ENCODE results near the gene IGFL1. TPM values are rescaled to one million over a fixed set of nuclear protein-coding genes. Genes with fewer than 3 reads are reported as not detected.
"Not testable (repeated sequence)": the region's sequence is repeated elsewhere in the genome, so short reads cannot be mapped to it uniquely, and the experiment has no call there.

Gene IGFL1
- total RNA-seq, 2 experiments from 2014 or later: not detected

- H3K36me3 Mint-ChIP-seq: no peaks in the 10 kb centered on the region
- H3K4me1 Mint-ChIP-seq: peaks cover 7% of the 10 kb centered on the region
- CTCF ChIA-PET: no interaction called here
- H3K27me3 Mint-ChIP-seq: peaks cover 50% of the 10 kb centered on the region
- no peak overlapping the region for H3K27ac Mint-ChIP-seq
- DNase-seq (no peak), ATAC-seq (no peak)
- no peaks in the 10 kb centered on the region for H3K9me3 Mint-ChIP-seq (ENCODE audit: low read depth)
- H3K4me3 Mint-ChIP-seq: no peak overlapping the region
Measured at GRCh38 chr19:46221981-46222610, 7.4 kb upstream of the IGFL1 start.

- ATAC-seq; H3K27ac Mint-ChIP-seq; CTCF ChIA-PET; H3K9me3 Mint-ChIP-seq (ENCODE audit: low read depth); H3K36me3 Mint-ChIP-seq; H3K4me3 Mint-ChIP-seq; H3K4me1 Mint-ChIP-seq; DNase-seq: not testable (repeated sequence)
- peaks cover 37% of the 10 kb centered on the region for H3K27me3 Mint-ChIP-seq
Measured at GRCh38 chr19:46223787-46224186, 5.8 kb upstream of the IGFL1 start.

- Mint-ChIP-seq H3K36me3 (no peaks in the 10 kb centered on the region), H3K4me1 (peaks cover 7% of the 10 kb centered on the region), H3K4me3 (no peak overlapping the region), H3K27ac (no peak overlapping the region), H3K9me3 (ENCODE audit: low read depth) (no peaks in the 10 kb centered on the region), H3K27me3 (peaks cover 29% of the 10 kb centered on the region)
- ATAC-seq (no peak), DNase-seq (no peak)
- CTCF ChIA-PET: no interaction called here
Measured at GRCh38 chr19:46224773-46225172, 4.8 kb upstream of the IGFL1 start.

GRCh38 chr19:46225558-46226004 is 4.0 kb upstream of the IGFL1 start:
- peaks cover 7% of the 10 kb centered on the region for H3K4me1 Mint-ChIP-seq
- no peaks in the 10 kb centered on the region for H3K9me3 Mint-ChIP-seq (ENCODE audit: low read depth)
- no peak overlapping the region for H3K27ac Mint-ChIP-seq
- peaks cover 31% of the 10 kb centered on the region for H3K27me3 Mint-ChIP-seq
- ATAC-seq: no peak
- no peaks in the 10 kb centered on the region for H3K36me3 Mint-ChIP-seq
- peak; percentile 50 for DNase-seq
- H3K4me3 Mint-ChIP-seq: no peak overlapping the region
- CTCF ChIA-PET: no interaction called here

- Mint-ChIP-seq H3K27me3 (peaks cover 36% of the 10 kb centered on the region), H3K4me3 (no peak overlapping the region), H3K4me1 (peaks cover 7% of the 10 kb centered on the region), H3K36me3 (no peaks in the 10 kb centered on the region), H3K27ac (no peak overlapping the region), H3K9me3 (ENCODE audit: low read depth) (no peaks in the 10 kb centered on the region)
- DNase-seq (no peak), ATAC-seq (no peak)
- CTCF ChIA-PET: no interaction called here
Measured at GRCh38 chr19:46226438-46226973, 3.0 kb upstream of the IGFL1 start.

GRCh38 chr19:46232029-46232428 is 2.5 kb downstream of the IGFL1 start:
- no peak overlapping the region for H3K27ac Mint-ChIP-seq
- H3K9me3 Mint-ChIP-seq (ENCODE audit: low read depth): no peaks in the 10 kb centered on the region
- H3K36me3 Mint-ChIP-seq: no peaks in the 10 kb centered on the region
- DNase-seq (no peak), ATAC-seq (no peak)
- no peak overlapping the region for H3K4me3 Mint-ChIP-seq
- H3K27me3 Mint-ChIP-seq: peaks cover 37% of the 10 kb centered on the region
- no peaks in the 10 kb centered on the region for H3K4me1 Mint-ChIP-seq
- CTCF ChIA-PET: no interaction called here

DNA sequence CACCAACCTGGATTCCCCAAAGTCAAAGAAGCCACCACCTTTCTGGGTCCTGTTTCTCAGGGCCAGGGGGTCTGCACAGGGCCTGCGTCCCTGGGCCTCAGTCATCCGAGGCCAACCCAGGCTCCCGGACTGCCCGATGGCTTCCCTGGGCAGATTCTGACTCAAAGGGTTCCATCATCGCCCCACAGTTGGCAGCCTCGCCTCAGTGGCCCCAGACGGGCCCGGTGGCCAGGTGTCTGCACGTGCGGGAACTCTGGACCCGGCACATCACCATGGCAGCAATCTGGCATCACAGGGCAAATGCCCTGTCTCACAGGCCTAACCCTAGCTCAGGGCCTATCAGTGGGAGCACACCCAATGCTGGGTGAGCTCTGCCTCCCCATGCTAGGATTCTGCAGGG is 2.9 kb downstream of the IGFL1 start:
- DNase-seq (no peak), ATAC-seq (no peak)
- CTCF ChIA-PET: no interaction called here
- Mint-ChIP-seq H3K4me3 (no peak overlapping the region), H3K36me3 (no peaks in the 10 kb centered on the region), H3K27ac (no peak overlapping the region), H3K27me3 (peaks cover 37% of the 10 kb centered on the region), H3K4me1 (no peaks in the 10 kb centered on the region), H3K9me3 (ENCODE audit: low read depth) (no peaks in the 10 kb centered on the region)

DNA sequence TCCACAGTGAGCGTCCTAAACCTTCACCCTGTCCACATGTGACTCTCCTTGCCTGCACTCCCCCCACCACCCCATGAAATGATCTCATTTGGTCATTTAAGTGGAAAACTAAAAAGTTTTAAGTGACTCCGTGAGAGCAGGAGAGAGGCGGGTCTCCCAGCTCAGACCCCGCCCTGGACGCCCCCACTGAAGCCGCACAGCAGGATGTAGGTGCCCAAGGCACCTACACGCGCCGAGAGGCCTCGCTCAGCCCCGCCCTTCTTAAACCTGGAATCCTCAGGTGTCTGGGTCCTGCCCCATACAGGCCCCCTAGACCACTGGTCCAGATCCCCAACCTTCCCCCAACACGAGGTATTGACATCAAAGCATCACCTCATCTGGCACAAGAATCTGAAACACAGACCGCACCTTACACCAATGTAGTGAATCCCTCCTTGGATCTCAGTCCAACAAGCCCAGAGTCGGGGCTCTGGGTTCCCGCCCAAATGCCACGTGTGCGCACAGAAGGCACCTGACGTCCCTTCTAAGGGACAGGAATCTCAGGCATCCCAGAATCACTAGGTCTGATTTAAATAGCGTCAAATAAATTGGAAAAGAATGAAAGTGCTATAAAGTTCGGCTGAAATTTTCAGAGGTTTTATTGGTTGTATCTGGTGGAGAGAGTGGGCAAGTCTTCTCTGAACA is 3.5 kb downstream of the IGFL1 start:
- Mint-ChIP-seq H3K9me3 (ENCODE audit: low read depth) (no peaks in the 10 kb centered on the region), H3K4me1 (no peaks in the 10 kb centered on the region), H3K36me3 (no peaks in the 10 kb centered on the region), H3K4me3 (no peak overlapping the region), H3K27me3 (peaks cover 40% of the 10 kb centered on the region), H3K27ac (no peak overlapping the region)
- DNase-seq (no peak), ATAC-seq (no peak)
- CTCF ChIA-PET: no interaction called here

DNA sequence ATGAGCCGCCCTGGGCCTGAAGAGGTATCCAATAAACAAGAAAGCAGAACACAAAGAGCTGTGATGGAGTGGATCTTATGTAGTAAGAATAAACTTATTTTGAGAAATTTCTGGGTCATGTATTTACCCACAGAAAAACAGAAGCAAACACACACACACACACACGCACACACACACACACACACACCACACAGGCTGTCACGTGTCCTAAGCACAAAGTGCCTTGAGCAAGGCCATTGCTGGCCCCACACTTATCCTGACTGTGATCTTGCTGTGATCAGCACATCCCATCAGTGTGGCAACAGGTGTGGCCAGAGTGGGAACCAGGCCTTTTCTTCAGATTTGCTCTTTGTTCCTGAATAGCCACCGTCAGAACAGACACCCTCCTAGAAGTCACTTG is 4.3 kb downstream of the IGFL1 start:
- H3K27ac Mint-ChIP-seq; CTCF ChIA-PET; ATAC-seq; H3K4me1 Mint-ChIP-seq; H3K4me3 Mint-ChIP-seq; DNase-seq; H3K36me3 Mint-ChIP-seq; H3K9me3 Mint-ChIP-seq (ENCODE audit: low read depth): not testable (repeated sequence)
- peaks cover 48% of the 10 kb centered on the region for H3K27me3 Mint-ChIP-seq

GRCh38 chr19:46238141-46238540 is 8.6 kb downstream of the IGFL1 start:
- H3K4me3 Mint-ChIP-seq; H3K9me3 Mint-ChIP-seq (ENCODE audit: low read depth); CTCF ChIA-PET; ATAC-seq; H3K36me3 Mint-ChIP-seq; DNase-seq; H3K4me1 Mint-ChIP-seq; H3K27ac Mint-ChIP-seq: not testable (repeated sequence)
- H3K27me3 Mint-ChIP-seq: peaks cover 65% of the 10 kb centered on the region

DNA sequence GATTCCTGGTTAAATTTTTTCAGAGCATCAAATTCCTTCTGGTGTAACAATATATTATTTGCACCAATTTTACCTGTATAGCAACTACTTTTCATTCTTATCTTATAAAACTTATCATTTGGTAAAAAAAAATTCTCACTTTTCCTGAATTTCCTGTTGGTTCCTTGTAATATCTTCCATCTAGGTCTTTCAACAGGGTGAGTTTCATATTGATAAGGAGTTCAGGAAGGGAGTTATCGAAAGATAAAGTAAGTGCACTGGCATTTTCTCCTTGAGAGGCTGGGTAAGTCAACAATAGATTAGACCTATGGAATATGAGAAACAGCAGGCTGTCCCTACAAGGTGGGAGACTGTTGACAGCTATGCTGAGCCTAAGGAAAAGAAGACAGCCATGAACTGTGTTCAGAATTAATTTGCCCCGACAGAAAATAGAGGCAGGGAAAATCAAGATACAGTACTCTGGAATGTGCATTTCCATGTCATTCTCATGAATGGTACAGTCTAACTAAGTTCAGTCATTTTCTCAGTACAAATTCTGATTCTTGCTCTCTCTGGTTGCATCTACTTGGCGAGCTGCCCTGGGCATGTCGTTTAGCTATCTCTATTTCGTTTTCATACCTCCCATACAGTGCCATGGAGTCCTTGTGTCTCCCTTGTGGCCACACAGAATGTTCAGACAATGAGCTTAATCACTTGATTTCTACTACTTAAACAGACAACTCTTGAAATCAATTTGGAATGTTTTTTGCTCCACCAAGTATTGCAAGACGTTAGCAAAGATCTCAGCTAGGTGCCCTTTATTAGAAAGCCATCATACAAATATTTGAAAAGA is 9.9 kb downstream of the IGFL1 start:
- Mint-ChIP-seq H3K9me3 (ENCODE audit: low read depth) (no peaks in the 10 kb centered on the region), H3K4me1 (no peaks in the 10 kb centered on the region), H3K36me3 (no peaks in the 10 kb centered on the region), H3K27ac (no peak overlapping the region), H3K27me3 (peaks cover 68% of the 10 kb centered on the region), H3K4me3 (no peak overlapping the region)
- DNase-seq (no peak), ATAC-seq (no peak)
- CTCF ChIA-PET: interaction anchor here (1.1 kb wide), 1 partner anchor 211 kb away, joined by 3 read pairs; no protein-coding TSS in a partner anchor

DNA sequence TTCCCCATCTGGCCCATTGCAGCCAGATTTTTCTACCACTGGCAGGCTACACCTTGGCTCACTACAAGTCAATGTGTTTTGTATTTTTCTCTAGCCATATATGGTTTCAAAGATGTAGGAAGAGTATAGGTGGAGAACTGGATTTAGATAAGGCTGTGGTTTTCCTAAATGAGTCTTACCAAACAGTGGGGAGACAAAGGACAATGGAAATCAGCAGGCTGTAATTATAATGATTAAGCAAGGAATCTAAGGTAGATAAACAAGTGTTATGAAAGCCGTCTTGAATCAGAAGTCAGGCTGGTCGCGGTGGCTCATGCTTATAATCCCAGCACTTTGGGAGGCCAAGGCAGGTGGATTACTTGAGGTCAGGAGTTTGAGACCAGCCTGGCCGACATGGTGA is 11.2 kb downstream of the IGFL1 start:
- Mint-ChIP-seq H3K4me3 (no peak overlapping the region), H3K4me1 (no peaks in the 10 kb centered on the region), H3K36me3 (no peaks in the 10 kb centered on the region), H3K27me3 (peaks cover 73% of the 10 kb centered on the region), H3K9me3 (ENCODE audit: low read depth) (no peaks in the 10 kb centered on the region), H3K27ac (no peak overlapping the region)
- no peak for DNase-seq
- CTCF ChIA-PET: interaction anchor here (1.1 kb wide), 1 partner anchor 212 kb away, joined by 3 read pairs; no protein-coding TSS in a partner anchor
- ATAC-seq: no peak

DNA sequence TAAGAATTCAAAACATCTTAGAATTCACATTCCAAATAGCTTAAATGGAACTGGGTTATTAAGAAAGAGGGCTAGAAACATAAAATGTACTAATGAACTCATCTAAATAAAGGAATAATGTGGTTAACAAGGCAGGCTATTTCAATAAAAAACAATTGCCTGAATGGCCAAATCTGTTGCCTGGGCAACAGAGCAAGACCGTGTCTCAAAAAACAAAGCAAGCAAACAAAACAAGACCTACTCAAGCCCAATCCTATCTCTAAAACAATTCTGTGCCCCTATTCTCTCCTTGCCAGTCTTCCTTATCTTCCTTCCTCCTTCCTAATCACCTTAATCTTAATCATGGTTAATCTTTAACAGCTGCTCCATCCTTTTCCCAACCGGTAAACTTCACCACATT is 12.1 kb downstream of the IGFL1 start:
- H3K9me3 Mint-ChIP-seq (ENCODE audit: low read depth): no peaks in the 10 kb centered on the region
- H3K27ac Mint-ChIP-seq: no peak overlapping the region
- H3K4me3 Mint-ChIP-seq: no peak overlapping the region
- no peak for DNase-seq
- H3K36me3 Mint-ChIP-seq: no peaks in the 10 kb centered on the region
- peaks cover 71% of the 10 kb centered on the region for H3K27me3 Mint-ChIP-seq
- CTCF ChIA-PET: interaction anchor here (1.5 kb wide), 1 partner anchor 24 kb away, joined by 3 read pairs; no protein-coding TSS in a partner anchor
- ATAC-seq: no peak
- H3K4me1 Mint-ChIP-seq: no peaks in the 10 kb centered on the region

Data from activated CD8-positive, alpha-beta memory T cell treated with anti-CD3 and anti-CD28 coated beads, Interleukin-2, amount 10 ng/mL, durations not matched to agents 7 days and 5 days (primary cell).